NCI-H1105 (cell line): ENCODE measurements around the gene PALD1.

ENCODE experiments used
- DNase-seq: peaks from one replicate; lab custom pipeline; 2025; lab: John Stamatoyannopoulos, UW

The PALD1 gene

GRCh38 chr10:70537398-70538194 is 59.0 kb downstream of the PALD1 start:
- DNase-seq: no peak

DNA sequence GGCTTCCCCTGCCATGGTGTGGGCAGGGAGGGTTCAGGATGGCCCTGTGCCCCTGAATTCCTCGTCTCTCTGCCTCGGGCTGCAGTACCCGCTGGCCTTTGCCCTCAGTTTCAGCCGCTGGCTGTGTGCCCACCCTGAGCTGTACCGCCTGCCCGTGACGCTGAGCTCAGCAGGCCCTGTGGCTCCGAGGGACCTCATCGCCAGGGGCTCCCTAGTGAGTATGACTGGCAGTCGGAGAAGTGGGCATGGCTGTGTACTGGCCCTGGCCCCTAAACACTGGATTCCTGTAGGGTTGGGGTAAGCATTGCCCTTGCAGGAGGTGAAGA is 59.6 kb downstream of the PALD1 start:
- DNase-seq: no peak

DNA sequence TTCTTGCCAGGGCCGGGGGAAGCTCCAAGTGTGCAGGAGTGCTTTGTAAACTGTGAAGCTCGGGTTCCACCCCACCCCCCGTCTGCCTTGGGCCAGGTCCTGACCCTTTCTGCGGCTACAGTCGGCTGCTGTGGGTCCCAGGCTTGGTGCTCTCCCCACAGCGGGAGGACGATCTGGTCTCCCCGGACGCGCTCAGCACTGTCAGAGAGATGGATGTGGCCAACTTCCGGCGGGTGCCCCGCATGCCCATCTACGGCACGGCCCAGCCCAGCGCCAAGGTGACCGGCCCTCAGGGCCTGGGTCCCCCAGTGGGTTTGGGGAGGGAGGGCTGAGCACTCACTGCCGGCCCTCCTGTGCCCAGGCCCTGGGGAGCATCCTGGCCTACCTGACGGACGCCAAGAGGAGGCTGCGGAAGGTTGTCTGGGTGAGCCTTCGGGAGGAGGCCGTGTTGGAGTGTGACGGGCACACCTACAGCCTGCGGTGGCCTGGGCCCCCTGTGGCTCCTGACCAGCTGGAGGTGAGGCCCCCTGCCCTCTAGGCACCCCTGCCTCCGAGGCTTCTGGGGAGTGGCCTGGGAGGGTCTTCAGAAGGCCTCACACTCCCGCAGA is 60.3 kb downstream of the PALD1 start:
- no peak for DNase-seq

DNA sequence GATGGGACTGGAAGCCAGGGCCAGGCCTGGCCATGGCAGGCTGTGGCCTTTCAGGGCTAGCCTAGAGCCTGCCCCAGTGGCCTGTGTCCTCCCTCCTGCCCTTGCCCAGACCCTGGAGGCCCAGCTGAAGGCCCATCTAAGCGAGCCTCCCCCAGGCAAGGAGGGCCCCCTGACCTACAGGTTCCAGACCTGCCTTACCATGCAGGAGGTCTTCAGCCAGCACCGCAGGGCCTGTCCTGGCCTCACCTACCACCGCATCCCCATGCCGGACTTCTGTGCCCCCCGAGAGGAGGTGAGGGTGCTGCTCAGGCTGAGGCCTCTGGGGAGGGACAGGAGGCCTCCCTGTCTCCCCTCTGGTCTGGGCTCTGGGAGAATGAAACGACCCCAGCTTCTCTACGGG is 60.9 kb downstream of the PALD1 start:
- no peak for DNase-seq

DNA sequence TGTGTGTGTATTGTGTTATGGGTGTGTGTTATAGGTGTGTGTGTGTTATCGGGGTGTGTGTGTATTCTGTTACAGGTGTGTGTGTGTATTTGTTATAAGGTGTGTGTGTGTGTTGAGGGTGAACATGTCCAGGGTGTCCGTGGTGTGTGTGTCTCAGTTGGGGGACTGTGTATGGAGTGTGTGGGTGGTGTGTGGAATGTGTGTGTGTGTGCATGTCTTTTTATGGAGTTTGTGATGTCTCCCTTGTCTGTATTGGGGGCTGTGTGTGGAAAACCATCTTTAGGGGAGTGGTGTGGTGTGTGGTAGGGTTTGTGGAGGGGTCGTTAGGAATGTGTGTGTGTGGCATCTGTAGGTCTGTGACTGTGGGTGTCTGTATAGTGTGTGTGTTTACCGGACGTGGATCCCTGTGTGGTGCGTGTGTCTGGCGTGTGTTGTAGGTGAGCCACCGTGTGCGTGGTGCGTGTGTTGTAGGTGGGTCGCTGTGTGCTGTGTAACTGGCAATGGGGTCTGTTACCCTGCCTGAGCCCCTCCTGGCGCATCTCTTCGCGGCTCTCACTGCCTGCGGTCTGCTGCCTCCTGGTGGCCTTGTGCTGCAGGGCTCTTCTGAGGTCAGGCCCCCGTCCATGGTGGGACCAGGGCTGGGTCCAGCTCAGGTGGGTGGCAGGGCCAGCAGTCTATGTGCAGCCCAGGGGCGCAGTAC is 61.7 kb downstream of the PALD1 start:
- DNase-seq: no peak

DNA sequence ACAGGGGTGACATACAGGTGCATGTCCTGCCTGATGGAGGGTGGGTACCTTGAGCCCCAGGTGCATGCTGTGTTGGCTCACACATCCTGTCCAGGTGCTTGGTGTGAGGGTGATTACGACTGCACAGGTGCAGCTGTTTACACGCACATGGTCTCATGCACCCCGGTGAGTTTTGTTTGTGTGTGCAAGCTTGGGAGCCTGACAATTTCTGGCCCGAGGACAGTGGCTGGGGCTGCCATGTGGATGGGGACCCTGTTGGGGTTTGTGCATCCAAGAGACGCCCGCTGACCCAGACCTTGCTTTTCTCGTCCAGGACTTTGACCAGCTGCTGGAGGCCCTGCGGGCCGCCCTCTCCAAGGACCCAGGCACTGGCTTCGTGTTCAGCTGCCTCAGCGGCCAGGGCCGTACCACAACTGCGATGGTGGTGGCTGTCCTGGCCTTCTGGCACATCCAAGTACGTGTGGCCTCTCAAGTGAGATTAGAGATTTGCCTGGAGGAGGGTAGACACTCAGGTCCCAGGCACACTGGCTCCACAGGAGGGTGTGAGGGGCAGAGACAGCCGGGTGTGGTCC is 62.3 kb downstream of the PALD1 start:
- no peak for DNase-seq

DNA sequence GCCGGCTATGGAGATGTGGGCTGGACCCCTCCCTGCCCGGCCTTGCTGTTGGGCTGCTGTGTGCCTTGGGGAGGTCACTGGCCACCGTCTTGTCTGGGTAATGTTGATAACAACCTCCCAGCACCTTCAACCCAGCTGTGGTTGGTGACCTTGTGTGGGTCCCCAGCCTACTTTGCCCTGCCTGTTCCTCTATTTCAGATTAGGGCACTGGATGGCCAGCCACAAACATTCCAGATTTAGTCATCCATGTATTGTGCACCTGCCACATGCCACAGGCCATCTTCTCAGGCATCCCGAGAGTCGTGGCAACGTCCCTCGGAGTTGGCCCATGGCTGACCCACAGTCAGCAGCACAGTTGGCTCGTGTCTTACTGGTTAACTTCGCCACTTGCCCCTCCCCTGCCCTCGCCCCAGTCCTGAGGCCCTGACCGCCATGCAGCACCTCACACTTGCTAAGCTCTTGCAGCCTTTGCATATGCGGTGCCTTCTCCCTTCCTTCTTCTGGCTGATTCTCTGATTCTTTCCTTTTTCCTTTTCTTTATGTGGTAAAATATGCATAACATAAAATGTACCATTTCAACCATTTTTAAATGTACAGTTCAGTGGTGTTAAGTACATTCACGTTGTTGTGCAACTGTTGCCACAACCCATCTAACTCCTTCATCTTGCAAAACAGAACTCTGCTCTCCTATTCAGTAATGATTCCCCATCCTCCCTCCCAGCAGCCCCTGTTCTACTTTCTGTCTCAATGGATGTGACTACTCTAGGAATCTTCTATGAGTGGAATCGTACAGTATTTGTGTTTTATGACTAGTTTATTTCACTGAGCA is 63.4 kb downstream of the PALD1 start:
- no peak for DNase-seq

DNA sequence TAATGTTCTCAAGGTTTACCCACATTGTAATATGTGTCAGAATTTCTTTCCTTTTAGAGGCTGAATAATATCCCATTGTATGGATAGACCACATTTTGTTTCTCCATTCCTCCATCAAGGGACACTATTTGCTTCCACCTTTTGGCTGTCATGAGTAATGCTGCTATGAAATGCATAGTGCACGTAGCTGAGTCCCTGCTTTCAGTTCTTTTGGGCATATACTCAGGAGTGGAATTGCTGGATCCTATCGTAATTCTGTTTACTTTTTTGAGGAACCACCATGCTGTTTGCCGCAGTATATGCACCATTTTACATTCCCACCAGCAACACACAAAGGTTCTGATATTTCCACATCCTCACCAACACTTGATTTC is 64.0 kb downstream of the PALD1 start:
- no peak for DNase-seq

DNA sequence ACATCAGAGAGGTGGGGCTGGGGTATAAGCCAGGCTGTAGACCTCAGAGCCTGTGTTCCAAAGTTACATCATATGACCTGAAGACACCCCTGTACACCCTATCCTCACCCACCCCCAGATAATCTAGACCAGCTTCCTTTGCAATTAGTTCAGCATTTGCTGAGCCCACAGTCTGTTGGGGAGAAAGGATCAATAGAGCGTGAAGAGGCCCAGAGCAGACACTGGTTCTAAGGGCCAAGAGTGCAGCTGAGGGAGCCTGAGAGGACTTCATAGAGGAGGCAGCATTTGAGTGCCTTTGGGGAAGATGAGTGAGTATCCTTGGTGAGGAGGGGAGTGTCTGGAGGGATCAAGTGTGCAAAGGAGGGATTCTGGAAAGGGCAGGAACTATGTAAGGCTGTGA is 65.3 kb downstream of the PALD1 start:
- DNase-seq: no peak

- peak; percentile 29 for DNase-seq
Observed at GRCh38 chr10:70544431-70545340, 66.1 kb downstream of the PALD1 start.

- DNase-seq: no peak
Observed at GRCh38 chr10:70546584-70546983, 68.0 kb downstream of the PALD1 start.

DNA sequence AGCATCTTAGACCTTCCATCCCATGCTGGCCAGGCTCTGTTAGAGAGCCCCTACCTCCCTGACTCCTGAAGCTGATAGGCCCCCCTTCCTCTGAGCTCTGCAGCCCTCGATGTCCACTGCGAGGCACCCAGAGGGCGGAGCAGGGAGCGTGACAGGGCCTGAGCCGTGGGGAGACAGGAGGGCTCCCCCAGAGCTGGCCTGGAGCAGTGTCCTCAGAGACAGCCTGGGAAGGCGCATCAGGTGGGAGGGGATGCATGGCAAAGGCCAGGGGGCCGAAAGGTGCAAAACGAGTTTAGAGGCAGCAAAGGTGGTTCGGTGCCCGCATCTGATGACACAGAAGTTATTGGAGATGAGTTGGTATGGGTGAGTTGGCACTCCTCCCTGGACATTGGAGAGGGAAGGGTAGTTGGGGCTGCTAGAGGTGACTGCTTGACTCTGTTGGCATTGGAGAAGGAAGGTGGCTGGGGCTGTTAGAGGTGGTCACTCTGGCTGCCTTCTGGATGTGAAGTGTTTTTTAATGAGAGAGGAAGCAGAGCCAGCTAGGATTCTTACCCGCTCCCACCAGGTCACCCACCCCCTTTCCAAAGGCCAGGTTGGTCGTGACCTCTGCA is 70.9 kb downstream of the PALD1 start:
- DNase-seq: no peak

DNA sequence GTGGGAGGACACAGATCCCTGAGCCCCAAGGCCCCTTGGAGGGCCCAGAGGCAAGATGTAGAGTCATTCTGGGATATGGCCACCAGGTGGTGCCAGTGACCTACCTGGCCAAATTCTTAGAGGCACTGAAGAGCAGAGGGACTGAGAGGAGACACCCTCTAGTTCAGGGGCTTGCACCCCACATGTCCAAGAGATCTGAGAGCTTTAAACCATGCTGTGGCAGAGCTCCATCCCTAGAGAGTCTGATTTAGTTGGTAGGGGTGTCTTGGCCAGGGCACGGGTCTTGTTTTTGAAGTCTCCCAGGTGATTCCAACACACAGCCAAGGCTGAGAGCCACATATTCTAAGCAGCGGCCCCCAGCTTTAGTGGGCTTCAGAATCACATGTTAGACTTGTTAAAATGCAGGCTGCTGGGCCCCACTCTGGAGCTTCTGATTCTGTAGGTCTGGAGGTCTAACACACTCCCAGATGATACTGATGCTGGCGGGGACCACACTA is 71.4 kb downstream of the PALD1 start:
- DNase-seq: no peak

GRCh38 chr10:70550459-70550858 is 71.9 kb downstream of the PALD1 start:
- no peak for DNase-seq

DNA sequence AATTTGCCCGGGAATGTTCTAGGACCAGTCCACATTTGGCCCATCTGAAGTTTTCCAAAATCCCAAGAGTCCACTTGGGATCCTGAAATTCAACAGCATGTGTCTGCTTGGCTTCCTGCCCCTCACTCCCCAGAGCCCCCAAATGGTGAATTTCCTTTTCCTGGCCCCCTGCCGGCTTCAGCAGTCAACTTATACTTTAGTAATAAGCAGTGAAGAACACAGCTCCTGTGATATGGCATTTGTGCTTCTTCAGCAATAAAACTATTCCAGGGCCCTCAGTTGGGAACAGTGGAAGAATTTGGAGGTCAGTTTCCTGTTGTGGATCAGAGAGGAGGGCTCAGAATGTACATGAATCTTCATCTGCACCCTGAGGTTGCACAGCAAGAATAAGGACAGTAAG is 72.9 kb downstream of the PALD1 start:
- DNase-seq: no peak

- no peak for DNase-seq
Observed at GRCh38 chr10:70551971-70552422, 73.4 kb downstream of the PALD1 start.

- DNase-seq: no peak
Observed at GRCh38 chr10:70552586-70552985, 74.0 kb downstream of the PALD1 start.

GRCh38 chr10:70555371-70555770 is 76.8 kb downstream of the PALD1 start:
- DNase-seq: no peak

DNA sequence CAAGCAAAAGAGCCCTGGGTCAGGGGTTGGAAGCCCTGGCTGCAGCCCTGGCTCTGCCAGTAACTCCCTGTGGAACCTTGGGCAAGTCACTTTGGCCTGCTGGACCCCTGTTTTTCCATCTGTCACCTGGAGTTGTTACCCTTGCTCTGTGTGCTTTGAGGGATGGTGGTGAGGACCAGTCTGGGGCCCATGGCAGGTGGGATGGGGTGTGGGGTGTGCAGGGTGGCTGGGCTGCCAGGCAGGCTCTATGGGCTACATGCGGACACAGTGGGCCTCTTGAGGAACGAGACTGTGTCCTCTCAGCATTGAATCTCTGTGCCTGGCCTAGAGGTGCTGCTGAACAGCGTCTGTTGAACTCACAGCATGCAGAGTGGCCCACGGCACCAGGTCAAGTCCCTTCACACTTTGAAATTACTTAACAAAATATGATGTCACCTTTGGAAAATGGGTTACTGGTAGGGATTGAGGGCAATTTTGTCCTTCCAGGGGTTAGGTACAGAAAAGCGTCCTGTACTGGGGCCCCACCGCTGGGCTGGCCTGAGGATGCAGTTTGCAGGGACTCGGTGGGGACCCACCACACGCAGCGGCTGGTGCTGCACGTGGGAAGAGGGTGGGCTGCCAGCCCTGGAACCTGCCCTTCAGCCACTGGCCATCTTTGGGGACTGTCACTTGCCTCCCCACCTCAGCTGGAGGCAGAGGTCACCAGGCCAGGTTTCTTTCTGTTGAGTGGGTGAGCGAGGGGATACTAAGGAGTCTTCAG is 78.7 kb downstream of the PALD1 start:
- no peak for DNase-seq

DNA sequence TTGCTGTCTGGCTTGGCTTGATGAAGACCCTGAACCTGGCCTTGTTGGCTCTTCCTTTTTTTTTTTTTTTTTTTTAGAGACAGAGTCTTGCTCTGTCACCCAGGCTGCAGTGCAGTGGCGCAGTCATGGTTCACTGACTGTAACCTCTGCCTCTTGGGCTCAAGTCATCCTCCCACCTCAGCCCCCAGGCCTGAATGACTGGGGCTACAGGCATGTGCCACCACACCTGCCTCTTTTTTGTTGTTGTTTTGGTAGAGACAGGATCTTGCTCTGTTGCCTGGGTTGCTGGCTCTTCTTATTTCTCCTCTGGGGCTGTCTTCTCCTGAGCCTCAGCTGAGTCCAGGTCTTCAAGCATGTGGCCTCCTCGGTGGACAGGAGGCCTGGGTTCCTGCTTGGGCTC is 79.3 kb downstream of the PALD1 start:
- DNase-seq: no peak
